Measurements from ENCODE around the gene CAMTA1.

CAMTA1 gene

DNA sequence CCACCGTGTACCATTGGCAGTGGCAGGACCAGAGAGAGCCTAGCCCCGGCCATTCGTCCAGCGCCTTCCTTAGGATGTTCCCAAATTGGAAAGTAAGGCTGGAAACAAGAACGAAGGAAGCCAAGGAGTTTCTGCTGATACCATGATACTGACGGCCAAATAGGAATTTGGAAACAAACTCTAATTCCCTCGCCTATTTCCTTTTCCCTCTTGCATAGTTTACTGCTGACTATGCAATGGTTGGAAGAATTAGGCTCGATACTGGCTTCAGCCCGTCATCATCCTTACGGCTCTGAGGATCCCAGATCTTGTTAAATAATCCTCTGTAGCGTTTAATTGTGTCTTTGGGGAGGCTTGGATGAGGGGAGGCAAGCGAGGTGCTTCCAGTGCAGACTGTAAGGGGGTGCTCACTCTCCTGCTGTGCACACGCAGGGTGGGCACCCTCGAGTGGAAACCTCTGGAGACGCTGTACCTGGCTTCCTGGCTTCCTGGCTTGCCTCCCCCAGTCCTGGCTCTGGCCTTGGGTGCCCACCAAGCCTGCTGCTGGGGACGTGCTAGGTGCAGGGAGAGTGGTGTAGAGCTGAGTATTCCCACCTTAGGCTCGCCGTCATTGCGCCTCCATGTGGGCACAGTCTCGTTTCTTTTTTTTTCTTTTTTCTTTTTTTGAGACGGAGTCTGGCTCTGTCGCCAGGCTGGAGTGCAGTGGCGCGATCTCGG is 27.4 kb upstream of the CAMTA1 start:
- H3K27ac ChIP-seq (ENCODE audit: low read length): no peak overlapping the region
- H3K27me3 ChIP-seq (ENCODE audit: insufficient read depth, low read length): no peaks in the 10 kb centered on the region
- H3K9ac ChIP-seq (ENCODE audit: low read depth, low read length): no peak overlapping the region
- H3K4me1 ChIP-seq (ENCODE audit: insufficient read depth, low read length): no peaks in the 10 kb centered on the region
- no peaks in the 10 kb centered on the region for H3K36me3 ChIP-seq (ENCODE audit: insufficient read depth, low read depth, low read length)
- H3K4me3 ChIP-seq (ENCODE audit: low read length): no peak overlapping the region
- H3K9me3 ChIP-seq (ENCODE audit: insufficient read depth, low read depth, low read length): no peaks in the 10 kb centered on the region

DNA sequence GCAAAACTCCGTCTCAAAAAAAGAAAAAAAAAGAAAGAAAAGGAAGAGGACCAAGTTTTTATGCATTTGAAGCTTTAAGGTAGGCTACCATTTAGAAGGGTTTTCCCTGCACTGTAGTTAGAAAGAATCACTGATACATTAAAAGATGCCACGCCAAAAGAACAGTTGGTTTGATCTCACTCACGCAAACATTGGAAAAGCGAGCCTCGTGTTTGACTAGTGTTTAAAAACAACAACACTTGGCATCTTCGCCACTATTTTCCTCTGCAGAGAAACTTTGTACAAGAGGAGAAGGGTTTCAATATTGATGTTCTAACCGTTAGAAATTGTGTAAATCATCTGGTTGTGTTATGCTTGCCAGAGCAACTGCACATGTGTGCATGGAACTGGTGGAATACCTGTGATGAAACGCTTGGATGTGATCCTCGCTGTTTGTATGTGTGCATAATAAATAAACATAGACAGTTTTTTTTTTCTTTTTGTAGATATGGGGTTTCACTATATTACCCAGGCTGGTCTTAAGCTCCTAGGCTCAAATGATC is 24.0 kb upstream of the CAMTA1 start:
- Histone ChIP-seq H3K36me3 (ENCODE audit: insufficient read depth, low read depth, low read length) (no peaks in the 10 kb centered on the region), H3K4me3 (ENCODE audit: low read length) (no peak overlapping the region), H3K27me3 (ENCODE audit: insufficient read depth, low read length) (no peaks in the 10 kb centered on the region), H3K27ac (ENCODE audit: low read length) (no peak overlapping the region), H3K9ac (ENCODE audit: low read depth, low read length) (no peak overlapping the region), H3K9me3 (ENCODE audit: insufficient read depth, low read depth, low read length) (no peaks in the 10 kb centered on the region), H3K4me1 (ENCODE audit: insufficient read depth, low read length) (no peaks in the 10 kb centered on the region)

DNA sequence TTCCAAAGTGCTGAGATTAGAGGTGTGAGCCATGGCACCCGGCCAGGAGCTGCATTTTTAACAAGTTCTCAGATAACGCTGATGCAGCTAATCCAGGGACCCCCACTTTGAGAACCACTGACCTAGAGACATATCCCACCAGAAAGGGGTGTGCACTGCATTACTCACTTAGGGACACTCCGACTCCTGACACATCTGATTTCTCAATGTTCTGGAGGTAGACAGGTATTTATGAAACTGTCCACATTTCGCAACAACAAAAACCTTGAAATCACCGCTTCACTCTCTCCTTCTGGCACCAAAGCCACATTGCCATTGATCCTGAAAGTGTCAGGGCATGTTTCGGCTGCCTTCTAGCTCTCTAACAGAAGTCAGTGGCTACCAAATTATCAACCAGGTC is 23.2 kb upstream of the CAMTA1 start:
- Histone ChIP-seq H3K36me3 (ENCODE audit: insufficient read depth, low read depth, low read length) (no peaks in the 10 kb centered on the region), H3K27ac (ENCODE audit: low read length) (no peak overlapping the region), H3K4me1 (ENCODE audit: insufficient read depth, low read length) (no peaks in the 10 kb centered on the region), H3K9ac (ENCODE audit: low read depth, low read length) (no peak overlapping the region), H3K4me3 (ENCODE audit: low read length) (no peak overlapping the region), H3K9me3 (ENCODE audit: insufficient read depth, low read depth, low read length) (no peaks in the 10 kb centered on the region), H3K27me3 (ENCODE audit: insufficient read depth, low read length) (no peaks in the 10 kb centered on the region)

DNA sequence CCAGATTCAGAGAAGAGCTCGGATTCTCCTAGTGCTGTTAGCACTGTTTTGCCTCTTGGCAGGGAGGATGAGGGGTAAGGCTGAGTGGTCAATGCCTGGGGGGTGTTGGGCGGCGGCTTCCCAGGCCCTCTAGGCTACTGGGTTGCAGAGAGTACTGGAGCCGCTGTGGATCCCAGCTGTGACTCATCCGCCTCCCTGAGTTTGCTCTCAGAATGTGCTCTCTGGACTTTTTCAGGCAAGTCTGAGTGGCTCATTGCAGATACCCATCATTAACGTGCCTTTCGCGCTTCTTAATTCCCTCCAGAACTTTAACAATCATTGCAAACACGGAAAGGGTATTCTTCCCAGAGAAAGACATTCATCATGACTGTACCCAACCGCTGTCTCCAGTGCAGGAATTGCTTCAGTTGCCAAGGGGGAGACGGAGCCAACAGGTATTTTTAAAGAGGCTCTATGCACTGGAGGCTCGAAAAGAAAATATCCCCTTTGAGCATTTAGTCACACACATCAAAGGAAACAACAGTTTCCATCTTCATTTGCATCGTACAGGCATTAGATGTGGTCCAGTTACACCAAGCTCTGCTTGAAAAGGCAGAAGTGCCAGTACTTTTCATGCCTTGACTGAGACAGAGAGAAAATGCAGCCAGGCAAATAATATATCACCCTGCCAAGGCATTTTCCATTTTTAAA is 14.4 kb upstream of the CAMTA1 start:
- Histone ChIP-seq H3K27ac (ENCODE audit: low read length) (no peak overlapping the region), H3K9ac (ENCODE audit: low read depth, low read length) (no peak overlapping the region), H3K4me3 (ENCODE audit: low read length) (no peak overlapping the region), H3K9me3 (ENCODE audit: insufficient read depth, low read depth, low read length) (no peaks in the 10 kb centered on the region), H3K4me1 (ENCODE audit: insufficient read depth, low read length) (0 out of 2 replicates have a peak, but pooled peaks cover 8% of the 10 kb centered on the region), H3K36me3 (ENCODE audit: insufficient read depth, low read depth, low read length) (no peaks in the 10 kb centered on the region), H3K27me3 (ENCODE audit: insufficient read depth, low read length) (no peaks in the 10 kb centered on the region)

DNA sequence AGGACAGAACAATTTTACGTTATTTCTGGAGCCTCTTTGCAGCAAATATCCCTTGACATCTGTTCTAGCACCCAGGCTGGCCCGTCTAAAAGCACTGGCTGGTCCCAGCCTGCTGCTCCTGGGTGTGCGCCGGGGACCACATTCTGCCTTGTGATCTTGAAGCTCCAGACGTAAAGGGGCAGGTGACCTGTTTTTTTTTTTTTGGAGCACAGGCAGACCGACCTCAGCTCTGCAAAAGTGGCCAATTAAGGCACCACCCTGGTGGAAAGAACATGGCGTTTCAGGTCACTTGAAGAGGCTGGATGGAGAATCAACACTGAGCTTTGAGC is 13.8 kb upstream of the CAMTA1 start:
- Histone ChIP-seq H3K4me1 (ENCODE audit: insufficient read depth, low read length) (0 out of 2 replicates have a peak, but pooled peaks cover 8% of the 10 kb centered on the region), H3K27ac (ENCODE audit: low read length) (no peak overlapping the region), H3K9me3 (ENCODE audit: insufficient read depth, low read depth, low read length) (no peaks in the 10 kb centered on the region; the same call in 1 of the 2 replicates), H3K36me3 (ENCODE audit: insufficient read depth, low read depth, low read length) (no peaks in the 10 kb centered on the region), H3K4me3 (ENCODE audit: low read length) (no peak overlapping the region), H3K27me3 (ENCODE audit: insufficient read depth, low read length) (no peaks in the 10 kb centered on the region), H3K9ac (ENCODE audit: low read depth, low read length) (no peak overlapping the region)

DNA sequence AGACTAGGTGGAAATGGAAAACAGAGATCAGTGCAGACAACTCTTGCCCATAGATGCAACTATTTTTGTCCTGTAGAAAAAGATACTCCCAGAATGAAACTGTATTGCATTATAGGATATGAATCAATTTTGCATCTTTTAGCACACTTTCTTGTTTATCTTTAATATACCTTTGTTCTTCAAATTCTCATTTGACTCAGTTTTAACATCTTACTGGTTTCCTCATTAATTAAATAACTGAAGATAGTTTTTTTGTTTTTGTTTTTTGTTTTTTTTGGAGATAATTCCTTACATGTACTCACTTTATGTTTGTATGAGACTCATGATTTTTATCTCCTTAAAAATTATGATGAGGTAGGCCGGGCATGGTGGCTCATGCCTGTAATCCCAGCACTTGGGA is 10.9 kb upstream of the CAMTA1 start:
- no peaks in the 10 kb centered on the region for H3K36me3 ChIP-seq (ENCODE audit: insufficient read depth, low read depth, low read length)
- no peak overlapping the region for H3K4me3 ChIP-seq (ENCODE audit: low read length)
- no peak overlapping the region for H3K27ac ChIP-seq (ENCODE audit: low read length)
- no peaks in the 10 kb centered on the region; the same call in 1 of the 2 replicates for H3K9me3 ChIP-seq (ENCODE audit: insufficient read depth, low read depth, low read length)
- no peak overlapping the region for H3K9ac ChIP-seq (ENCODE audit: low read depth, low read length)
- no peaks in the 10 kb centered on the region for H3K27me3 ChIP-seq (ENCODE audit: insufficient read depth, low read length)
- 0 out of 2 replicates have a peak, but pooled peaks cover 8% of the 10 kb centered on the region for H3K4me1 ChIP-seq (ENCODE audit: insufficient read depth, low read length)

DNA sequence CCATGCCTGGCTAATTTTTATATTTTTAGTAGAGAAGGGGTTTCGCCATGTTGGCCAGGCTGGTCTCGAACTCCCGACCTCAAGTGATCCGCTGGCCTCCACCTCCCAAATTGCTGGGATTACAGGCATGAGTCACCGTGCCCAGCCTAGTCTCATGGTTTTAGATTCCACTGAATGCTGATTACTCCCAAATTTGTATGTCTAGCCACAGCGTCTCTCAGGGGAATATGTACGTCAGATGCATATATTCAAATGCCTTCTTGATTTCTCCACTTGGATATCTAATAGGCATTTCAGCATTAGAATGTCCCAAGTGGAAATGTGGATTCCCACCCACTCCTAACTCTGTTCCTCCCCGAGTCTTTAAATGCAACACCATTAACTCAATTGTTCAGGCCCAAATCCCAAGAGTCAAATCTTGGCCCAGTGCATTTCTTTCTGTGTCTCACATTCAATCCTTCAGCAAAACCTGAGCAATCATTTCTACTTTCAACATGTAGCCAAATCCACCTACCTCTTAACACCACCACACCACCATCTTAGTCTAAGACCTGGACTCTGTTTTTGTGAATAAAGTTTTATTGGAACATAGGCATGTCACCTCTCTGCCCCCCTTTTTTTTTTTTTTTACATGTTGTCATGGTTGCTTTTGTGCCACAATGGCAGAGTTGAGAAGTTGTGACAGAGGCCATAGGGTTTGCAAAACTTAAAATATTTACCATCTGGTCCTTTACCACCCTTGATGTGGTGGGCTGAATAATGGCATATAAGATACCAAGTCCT is 9.8 kb upstream of the CAMTA1 start:
- Histone ChIP-seq H3K36me3 (ENCODE audit: insufficient read depth, low read depth, low read length) (no peaks in the 10 kb centered on the region), H3K27ac (ENCODE audit: low read length) (no peak overlapping the region), H3K27me3 (ENCODE audit: insufficient read depth, low read length) (no peaks in the 10 kb centered on the region), H3K9ac (ENCODE audit: low read depth, low read length) (no peak overlapping the region), H3K4me1 (ENCODE audit: insufficient read depth, low read length) (0 out of 2 replicates have a peak, but pooled peaks cover 8% of the 10 kb centered on the region), H3K9me3 (ENCODE audit: insufficient read depth, low read depth, low read length) (no peaks in the 10 kb centered on the region; the same call in 1 of the 2 replicates), H3K4me3 (ENCODE audit: low read length) (no peak overlapping the region)

DNA sequence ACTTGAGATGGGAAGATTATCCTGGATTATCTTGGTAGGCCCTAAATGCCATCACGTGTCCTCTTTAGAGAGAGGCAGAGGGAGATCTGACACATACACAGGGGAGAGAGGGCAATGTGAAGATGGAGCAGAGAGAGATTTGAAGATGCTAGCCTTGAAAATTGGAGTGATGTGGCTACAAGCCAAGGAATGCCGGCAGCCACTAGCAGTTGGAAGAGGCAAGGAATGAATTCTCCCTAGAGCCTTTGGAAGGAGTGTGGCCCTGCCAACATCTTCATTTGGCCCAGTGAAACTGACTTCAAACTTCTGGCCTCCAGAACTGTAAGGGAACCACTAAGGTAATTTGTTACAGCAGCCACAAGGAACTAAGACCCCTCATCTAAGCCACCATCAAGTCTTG is 8.9 kb upstream of the CAMTA1 start:
- Histone ChIP-seq H3K36me3 (ENCODE audit: insufficient read depth, low read depth, low read length) (no peaks in the 10 kb centered on the region), H3K4me3 (ENCODE audit: low read length) (no peak overlapping the region), H3K27ac (ENCODE audit: low read length) (no peak overlapping the region), H3K9ac (ENCODE audit: low read depth, low read length) (no peak overlapping the region), H3K4me1 (ENCODE audit: insufficient read depth, low read length) (0 out of 2 replicates have a peak, but pooled peaks cover 4% of the 10 kb centered on the region), H3K27me3 (ENCODE audit: insufficient read depth, low read length) (no peaks in the 10 kb centered on the region), H3K9me3 (ENCODE audit: insufficient read depth, low read depth, low read length) (no peaks in the 10 kb centered on the region; the same call in 1 of the 2 replicates)

DNA sequence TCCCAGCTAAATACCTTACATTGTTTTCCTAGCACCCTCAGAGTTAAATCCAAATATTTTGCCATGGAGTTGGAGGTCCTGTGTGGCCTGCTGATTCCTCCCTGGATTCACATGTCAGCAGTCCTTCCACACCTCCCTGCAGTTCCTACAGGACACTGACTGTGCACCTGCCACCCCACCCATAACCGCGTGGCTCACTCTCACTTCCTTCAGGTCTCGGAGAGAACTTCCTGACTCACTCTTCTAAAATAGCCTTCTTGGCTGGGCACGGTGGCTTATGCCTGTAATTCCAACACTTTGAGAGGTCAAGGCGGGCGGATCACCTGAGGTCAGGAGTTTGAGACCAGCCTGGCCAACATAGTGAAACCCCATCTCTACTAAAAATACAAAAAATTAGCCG is 8.4 kb upstream of the CAMTA1 start:
- Histone ChIP-seq H3K9ac (ENCODE audit: low read depth, low read length) (no peak overlapping the region), H3K9me3 (ENCODE audit: insufficient read depth, low read depth, low read length) (no peaks in the 10 kb centered on the region; the same call in 1 of the 2 replicates), H3K27ac (ENCODE audit: low read length) (no peak overlapping the region)

DNA sequence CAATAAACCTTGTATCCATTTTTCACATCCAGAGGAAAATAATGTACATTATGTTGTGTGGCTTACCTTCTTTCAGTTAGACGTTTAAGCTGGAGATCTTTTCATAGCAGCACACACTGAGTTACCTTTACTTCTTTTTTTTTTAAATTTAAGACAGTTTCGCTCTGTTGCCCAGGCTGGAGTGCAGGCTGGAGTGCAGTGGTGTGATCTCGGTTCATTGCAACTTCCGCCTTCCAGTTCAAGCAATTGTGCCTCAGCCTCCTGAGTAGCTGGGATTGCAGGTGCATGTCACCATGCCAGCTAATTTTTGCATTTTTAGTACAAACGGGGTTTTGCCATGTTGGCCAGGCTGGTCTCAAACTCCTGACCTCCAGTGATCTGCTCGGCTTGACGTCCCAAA is 7.4 kb upstream of the CAMTA1 start:
- Histone ChIP-seq H3K9me3 (ENCODE audit: insufficient read depth, low read depth, low read length) (no peaks in the 10 kb centered on the region; the same call in 1 of the 2 replicates), H3K27me3 (ENCODE audit: insufficient read depth, low read length) (no peaks in the 10 kb centered on the region), H3K27ac (ENCODE audit: low read length) (no peak overlapping the region), H3K36me3 (ENCODE audit: insufficient read depth, low read depth, low read length) (no peaks in the 10 kb centered on the region), H3K4me3 (ENCODE audit: low read length) (no peak overlapping the region), H3K9ac (ENCODE audit: low read depth, low read length) (no peak overlapping the region), H3K4me1 (ENCODE audit: insufficient read depth, low read length) (no peaks in the 10 kb centered on the region)

More for the DNA sequence above, 8.4 kb upstream of the CAMTA1 start:
- Histone ChIP-seq H3K4me3 (ENCODE audit: low read length) (no peak overlapping the region), H3K36me3 (ENCODE audit: insufficient read depth, low read depth, low read length) (no peaks in the 10 kb centered on the region), H3K4me1 (ENCODE audit: insufficient read depth, low read length) (0 out of 2 replicates have a peak, but pooled peaks cover under 1% of the 10 kb centered on the region), H3K27me3 (ENCODE audit: insufficient read depth, low read length) (no peaks in the 10 kb centered on the region)

DNA sequence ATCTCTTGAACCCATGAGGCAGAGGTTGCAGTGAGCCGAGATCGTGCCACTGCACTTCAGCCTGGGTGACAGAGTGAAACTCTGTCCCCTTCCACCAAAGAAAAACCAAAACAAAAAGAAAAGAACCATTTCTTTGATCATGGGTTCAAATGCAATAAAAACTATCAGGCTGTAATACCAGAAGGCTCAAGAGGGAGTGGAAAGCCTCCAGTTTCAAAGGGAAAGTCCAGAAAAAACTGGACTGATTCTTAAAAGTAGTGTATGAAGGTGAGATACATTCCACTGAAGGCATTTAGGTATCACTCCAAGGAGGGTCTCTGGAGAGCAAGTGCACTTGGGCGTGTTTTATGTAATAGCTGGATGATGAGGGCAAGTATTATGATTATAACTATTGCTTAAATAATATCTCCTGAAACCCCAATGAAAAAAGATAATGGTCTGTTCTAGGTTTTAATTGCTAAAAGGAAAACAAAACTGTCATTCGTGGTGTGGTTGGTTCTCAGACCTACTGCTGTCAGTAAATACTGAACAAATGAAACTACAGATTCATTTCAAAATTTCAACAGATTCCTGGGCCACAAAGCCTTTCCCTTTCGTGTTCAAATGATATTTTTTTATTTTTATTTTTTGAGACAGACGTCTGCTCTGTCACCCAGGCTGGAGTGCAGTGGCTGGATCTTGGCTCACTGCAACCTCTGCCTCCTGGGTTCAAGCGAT is 6.0 kb upstream of the CAMTA1 start:
- Histone ChIP-seq H3K4me1 (ENCODE audit: insufficient read depth, low read length) (0 out of 2 replicates have a peak, but pooled peaks cover 2% of the 10 kb centered on the region), H3K27ac (ENCODE audit: low read length) (no peak overlapping the region)

More for the DNA sequence above, 6.0 kb upstream of the CAMTA1 start:
- Histone ChIP-seq H3K4me3 (ENCODE audit: low read length) (no peak overlapping the region), H3K27me3 (ENCODE audit: insufficient read depth, low read length) (no peaks in the 10 kb centered on the region), H3K9me3 (ENCODE audit: insufficient read depth, low read depth, low read length) (no peaks in the 10 kb centered on the region; the same call in 1 of the 2 replicates), H3K36me3 (ENCODE audit: insufficient read depth, low read depth, low read length) (no peaks in the 10 kb centered on the region), H3K9ac (ENCODE audit: low read depth, low read length) (no peak overlapping the region)
